NCI-H128 (cell line): ENCODE measurements around the gene RECK.
A peak's percentile ranks its signal among the peaks of the same experiment; 100 is the strongest.
"Not testable (repeated sequence)": the region's sequence is repeated elsewhere in the genome, so short reads cannot be mapped to it uniquely, and the experiment has no call there.

Experiments
- DNase-seq: peaks from one replicate; lab custom pipeline; 2025; ENCODE audit not compliant: unreplicated experiment; lab: John Stamatoyannopoulos, UW

Gene RECK

DNA sequence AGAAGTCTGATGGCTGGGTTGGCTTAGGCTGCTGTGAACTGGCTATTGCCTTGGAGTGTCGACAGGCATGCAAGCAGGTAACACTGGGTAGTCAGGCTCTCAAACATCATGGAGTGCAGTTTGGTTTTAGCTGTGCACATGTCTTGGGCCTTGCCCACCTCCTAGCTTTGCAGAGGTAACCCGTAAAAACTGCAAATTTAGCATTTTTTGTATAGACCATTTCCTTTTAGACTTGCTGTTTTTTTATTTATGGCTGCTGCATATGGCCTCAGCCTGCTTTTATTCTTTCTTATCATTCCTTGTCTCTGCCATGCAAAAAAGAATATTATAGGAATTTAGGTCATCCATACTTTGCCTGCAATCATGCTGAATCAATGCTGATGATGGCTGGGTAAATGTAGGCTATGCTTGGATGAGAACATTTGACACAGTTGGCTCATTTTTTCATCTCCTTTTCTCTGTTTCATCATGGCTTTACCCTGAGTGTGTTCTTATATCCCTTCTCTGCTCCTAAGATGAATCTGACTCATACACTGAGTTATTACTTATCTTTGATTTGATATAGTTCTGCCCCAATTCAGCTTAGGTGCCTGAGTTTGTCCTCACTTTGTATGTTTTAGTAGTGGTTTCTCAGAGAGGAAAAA, 27.2 kb downstream of the RECK start:
- no peak for DNase-seq

DNA sequence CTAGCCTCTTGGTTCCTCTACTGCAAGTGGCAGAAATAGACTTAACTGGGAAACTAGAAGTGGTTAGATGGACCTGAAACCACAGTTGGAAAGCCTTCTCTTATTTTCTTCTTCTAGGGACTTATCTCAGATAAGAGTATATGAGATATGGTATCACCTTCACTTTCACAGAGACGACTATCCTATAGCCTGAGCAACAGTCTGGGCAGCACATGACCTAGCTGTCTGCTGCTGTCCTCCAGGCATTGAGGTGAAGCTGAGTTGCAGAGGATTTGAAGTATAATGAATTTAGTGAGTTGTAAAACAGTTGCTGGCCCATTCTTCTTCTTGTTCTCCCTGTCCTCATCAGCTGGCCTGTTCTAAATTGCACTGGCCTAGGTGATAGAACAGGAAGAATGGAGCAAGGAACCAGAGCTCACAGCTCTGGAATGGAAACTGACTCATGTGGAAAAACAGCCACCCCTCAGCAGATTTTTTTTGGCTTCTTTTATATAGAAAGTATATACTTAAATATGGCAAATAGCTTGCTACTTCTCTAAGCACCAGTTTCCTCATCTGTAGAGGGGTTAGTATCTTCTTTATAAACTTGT, 27.8 kb downstream of the RECK start:
- DNase-seq = no peak

DNA sequence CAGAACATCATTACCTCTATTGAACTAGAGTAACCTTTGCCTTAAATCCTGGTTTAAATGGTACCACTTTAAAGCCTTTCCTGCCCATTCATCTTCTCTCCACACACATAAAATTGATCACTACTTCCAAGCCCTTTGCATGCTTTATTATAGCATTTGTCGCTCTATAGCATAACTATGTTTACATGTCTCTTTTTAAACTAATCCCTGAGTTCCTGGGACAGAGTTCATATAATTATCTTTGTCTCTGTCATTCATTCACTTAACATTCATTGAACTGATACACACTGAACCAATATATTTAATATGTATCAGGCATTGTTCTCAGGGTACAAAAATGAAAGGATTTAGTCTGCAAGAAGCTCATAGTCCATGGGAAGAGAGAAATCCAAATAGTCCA, 37.3 kb downstream of the RECK start:
- DNase-seq = no peak

DNA sequence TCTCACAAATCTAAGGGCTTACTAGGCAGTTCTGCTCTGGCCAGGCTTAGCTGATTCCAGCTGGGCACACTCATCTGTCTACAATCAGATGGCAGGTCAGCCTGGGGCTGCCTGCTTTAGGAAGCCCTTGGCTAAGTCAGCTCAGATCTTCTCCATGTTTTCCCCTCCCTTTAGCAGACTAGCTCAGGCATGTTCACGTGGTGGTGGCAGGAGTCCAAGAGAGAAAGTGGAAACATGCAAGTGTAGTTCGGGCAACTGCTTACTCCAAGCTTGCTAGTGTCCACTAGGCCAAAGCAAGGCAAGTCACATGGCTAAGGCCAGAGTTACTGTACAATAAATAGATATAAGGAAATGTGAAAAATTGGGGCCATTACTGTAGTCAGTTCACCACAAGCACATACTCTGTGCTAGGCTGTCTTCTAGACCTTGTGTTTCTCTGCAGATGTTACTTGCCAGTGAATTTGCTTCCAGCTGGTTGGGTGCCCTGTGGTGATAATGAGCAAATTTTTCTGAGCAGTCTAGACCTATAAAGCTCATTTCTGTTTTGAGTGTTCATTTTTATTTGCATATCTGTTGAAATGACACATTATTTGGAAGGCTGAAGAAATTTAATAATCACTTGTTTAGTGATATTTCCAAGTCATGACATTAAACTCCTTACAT, 38.3 kb downstream of the RECK start:
- no peak for DNase-seq

DNA sequence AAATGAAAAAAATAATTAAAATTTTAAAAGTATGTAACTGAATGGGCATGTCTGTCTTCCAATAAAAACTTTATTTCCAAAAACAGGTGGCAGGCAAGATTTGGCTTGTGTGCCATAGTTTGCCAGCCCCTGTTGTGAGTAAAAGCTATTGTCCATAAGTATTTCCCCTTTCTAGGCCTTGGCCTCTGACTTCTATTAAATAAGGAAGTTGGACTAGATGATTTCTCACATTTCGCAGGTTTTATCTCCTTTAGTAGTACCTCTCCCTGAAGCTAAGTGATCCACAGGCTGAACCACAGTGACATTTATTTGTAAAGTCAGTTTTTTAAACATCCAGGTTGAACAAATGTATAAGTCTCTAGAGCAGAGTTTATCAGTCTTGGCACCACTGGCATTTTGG, 41.3 kb downstream of the RECK start:
- no peak for DNase-seq

DNA sequence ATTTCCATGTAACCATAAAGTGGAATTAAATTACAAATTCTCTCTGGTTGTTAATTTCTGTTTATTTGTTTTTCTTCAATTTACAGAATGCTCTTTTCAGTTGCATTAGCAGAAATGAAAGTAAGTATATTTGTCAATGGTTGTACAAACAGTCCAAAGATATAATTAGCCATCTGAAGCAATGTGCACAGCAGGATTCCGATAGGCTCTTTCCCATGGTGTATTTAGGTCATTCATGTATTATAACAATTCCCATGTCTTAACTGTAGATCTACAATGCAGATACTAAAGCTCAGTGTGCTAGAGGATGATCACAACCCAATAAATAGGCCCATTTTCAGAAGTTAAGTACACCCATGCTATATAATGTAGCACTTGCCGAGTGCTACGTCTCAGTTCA, 43.8 kb downstream of the RECK start:
- no peak for DNase-seq

DNA sequence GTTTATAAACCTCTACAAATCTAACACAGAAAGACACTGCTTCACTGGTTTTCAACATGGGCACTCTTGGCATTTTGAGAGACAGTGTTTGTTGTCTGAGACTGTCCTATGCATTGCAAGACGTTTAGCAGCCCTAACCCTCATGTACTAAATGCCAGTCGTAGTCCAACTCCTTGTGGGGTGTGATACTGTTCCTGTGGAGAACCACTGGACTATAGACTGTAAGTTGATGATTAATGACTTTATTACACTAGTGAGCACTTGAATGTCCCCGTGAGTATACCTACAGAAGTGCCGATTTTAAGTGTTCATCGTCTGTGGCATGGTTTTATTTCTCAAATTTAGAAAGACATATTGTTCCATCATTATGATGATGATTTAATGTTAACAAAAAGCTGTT, 46.2 kb downstream of the RECK start:
- no peak for DNase-seq

DNA sequence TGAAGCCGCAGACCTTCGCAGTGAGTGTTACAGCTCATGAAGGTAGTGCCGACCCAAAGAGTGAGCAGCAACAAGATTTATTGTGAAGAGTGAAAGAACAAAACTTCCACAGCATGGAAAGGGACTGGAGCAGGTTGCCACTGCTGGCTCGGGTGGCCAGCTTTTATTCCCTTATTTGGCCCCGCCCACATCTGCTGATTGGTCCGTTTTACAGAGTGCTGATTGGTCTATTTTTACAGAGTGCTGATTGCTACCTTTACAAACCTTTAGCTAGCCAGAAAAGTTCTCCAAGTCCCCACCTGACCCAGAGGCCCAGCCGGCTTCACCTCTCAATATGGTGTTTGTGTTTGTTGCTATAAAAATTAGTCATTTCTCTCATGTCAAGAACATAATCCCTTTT, 49.7 kb downstream of the RECK start:
- no peak for DNase-seq

DNA sequence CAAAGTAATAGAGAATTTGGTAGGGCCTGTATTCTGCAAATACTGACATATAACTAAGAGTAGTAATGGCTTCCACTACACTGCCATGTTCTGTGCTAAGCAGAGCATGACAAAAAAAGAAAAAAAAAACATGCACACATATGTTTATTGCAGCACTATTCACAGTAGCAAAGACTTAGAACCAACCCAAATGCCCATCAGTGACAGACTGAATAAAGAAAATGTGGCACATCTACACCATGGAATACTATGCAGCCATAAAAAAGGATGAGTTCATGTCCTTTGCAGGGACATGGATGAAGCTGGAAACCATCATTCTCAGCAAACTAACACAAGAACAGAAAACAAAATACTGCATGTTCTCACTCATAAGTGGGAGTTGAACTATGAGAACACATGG, 50.3 kb downstream of the RECK start:
- not testable (repeated sequence) for DNase-seq

DNA sequence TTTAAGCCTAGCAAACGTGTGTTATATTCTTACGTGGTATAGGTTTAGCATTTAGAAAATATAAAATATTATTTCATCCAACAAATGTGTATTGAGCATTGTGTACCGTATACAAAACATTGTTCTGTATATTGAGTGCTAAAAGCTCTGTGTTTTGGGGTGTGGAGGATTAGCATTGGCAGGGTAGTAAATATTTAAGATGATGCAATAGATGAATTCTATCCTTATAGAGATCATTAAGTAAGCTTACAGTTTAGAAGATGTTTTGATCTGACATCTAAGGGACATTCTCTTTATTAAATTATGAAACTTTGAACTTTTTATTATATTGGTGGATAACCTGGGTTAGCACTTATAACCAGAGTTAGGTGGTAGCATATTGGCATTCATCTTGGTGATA, 51.3 kb downstream of the RECK start:
- no peak for DNase-seq

DNA sequence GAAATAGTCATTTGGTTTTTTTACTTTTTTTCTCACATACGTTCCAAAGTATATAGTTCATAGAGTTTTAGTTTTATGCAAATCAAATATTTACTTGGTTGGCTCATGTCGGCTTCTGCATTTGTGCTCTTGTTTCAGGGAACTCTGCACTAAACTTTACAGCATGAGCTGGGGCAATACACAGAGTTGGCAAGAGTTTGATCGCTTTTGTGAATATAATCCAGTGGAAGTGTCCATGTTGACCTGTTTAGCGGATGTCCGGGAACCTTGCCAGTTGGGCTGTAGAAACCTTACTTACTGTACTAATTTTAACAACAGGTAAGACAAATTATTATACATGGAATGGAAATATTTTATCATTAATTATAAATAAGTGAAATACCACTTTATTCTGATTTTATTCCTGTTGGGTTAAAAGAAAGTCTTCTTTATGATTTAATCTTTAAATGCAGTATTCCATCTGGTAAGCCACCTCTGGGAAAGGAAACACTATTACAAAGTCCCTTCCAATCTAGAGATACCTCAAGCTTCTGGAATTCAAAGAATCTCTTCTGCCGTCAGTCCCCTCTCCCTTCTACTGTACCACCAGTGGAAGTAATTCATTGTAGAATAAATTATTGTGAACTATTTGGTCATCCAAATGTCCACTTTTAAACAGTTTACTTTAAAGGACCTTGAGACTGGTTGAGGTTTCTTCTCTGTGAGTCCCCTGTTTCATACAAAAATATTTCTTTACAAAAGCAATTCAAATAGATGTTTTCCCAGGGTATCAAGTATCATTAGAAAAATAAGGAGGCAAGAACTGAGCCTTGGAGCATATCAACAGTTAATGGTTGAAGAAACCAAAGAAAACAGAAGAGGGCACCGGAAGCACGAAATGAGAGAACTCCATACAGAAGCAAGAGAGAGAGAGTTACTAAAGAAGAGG, 54.6 kb downstream of the RECK start:
- DNase-seq = no peak

DNA sequence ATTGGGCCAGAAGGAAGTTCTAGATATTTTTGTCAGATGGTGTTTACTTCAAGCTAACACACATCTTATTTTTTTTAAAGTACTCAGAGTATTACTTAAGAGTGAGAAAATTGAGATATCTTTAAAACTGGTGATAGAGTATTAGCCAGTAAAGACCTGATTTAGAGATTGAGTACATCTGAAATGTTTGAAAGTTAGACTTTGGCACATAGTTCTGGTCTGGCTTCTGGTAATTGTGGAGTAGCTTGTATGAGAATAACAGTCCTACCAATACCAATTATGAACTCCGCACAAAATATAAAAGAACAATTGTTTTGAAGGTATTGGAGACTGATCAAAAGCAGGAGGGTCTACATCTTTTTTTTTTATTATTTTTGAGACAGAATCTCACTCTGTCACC, 55.3 kb downstream of the RECK start:
- DNase-seq = no peak

DNA sequence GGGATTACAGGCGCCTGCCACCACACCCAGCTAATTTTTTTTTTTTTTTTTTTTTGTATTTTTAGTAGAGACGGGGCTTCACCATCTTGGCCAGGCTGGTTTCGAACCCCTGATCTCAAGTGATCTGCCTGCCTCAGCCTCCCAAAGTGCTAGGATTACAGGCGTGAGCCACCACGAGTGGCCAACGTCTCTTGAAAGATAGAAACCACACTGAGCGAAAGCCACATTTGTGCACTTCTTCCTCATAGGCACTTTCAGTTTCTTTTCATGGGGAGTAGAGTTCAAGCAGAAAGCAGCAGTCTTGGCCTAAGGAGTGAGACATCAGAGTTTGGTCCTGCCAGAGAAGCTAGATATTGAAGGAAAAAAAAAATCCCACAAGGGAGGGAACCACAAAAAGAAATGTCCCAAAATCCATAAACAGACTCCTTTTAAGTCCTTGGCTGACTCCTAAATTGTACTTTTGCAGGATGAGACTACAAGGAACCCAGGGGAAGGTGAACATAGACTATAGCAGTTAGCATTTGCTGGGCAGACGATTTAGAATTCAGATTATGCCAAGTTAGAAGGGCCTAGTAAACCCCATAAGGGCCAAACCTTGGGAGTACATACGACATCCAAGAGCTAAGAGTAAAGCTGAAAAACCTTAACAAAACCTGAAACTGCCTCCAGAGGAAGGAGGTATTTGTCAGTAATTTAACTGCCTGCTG, 55.9 kb downstream of the RECK start:
- DNase-seq = no peak

DNA sequence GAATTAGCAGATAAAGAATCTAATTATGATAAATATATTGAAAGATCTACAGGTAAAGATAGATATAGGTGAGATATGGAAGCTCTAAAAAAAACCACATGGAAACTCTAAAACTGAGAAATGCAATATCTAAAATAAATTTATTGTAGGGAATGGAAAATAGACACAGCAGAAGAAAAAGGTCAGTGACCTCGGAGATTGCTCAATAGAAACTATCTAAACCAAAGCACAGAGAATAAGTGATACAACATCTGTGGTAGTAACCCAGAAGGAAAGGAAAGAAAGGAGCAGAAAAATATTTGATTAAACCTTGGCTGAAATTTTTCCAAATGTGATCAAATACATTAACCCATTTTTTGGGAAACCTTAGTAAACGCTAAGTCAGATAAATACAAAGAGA, 56.7 kb downstream of the RECK start:
- no peak for DNase-seq

DNA sequence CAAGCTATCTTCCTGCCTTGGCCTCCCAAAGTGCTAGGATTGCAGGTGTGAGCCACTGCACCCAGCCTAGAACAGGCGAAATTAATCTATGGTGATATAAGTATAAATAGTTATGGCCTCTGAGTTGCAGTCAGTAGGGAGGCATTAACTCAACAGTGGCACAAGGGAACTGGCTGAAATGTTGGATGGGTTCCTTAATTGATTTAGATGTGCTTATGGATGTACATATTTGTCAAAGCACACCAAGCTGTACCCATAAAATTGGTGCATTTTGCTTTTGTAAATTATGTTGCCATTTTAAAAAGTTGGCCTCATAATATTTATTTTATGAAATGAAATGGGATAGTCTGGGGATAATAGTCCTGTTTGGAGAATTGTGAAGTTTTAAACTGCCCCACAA, 63.0 kb downstream of the RECK start:
- no peak for DNase-seq

DNA sequence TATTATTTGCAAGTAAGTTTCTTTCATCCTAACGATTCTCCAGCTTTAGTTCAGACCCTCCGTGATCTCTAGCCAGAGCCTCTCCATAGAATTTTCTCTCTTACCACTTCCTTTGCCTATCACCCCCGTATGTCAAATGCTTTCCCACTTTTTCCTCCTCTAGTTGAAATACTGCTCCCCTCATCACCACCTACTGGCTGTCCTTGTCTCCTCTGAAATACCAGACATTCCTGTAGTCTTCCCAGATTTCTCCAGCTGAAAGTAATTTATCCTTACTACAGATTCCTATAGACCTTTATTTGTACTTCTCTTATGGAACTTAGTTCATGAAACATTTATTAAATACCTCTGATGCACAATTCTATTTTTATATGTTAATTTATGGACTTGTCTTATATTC, 63.8 kb downstream of the RECK start:
- no peak for DNase-seq

DNA sequence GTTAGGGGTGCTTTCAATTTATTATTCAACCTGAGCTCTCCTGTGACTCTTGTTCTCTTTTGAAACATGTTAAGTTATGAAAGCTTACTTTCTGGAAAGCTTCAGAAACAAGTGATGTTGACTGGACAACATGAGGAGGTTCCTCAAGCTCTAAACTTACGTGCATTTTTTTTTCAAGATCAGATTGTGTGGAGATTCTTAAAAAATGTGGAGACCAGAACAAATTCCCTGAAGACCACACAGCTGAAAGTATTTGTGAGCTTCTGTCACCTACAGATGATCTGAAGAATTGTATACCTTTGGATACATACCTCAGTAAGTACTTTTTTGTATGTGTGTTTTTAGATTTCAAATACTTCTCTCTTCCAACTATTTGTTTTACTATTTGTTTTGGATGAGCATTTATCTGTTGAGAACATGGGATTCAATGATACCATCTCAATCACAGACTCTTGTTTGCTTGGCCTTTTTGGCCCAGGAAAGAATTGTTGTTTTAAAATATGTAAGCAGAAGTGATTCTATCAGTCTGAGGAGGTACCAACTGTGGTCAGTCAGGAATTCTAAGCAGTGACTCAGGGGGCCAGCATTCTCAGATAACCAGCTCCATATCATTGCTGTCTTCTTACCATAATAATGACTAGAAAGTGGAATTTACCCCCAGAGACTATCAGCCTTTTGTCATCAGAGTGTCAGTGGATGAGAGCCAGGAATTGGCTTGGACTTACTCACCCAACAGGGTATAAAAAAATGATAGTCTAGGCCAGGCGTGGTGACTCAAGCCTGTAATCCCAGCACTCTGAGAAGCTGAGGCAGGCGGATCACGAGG, 65.4 kb downstream of the RECK start:
- DNase-seq = no peak

DNA sequence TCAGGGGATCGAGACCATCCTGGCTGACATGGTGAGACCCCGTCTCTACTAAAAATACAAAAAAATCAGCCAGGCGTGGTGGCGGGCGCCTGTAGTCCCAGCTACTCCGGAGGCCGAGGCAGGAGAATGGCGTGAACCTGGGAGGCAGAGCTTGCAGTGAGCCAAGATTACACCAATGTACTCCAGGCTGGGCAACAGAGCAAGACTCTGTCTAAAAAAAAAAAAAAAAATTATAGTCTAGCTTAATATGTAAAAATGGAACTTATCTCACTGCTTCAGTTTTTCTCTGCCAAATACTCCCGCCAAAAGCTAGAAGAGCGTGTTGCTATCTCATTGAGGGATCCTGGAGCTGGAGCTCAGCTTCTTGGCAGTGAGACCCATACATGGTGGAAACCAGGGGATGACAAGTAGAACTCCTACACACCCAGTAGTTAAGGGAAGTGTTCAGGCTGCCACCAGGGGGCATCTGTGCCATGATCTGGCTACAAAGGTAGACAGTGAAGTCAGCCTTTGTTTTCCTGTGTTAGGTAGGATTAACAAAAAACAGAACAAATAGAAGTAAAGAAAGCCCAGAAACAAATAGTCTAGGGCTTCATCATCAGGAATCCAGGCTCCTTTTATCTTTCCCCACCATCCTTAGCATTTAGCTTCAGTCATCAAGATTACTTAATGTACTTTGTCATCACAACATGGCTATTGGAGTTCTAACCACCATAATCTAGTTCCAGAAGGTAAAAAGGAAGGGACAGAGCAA, 66.2 kb downstream of the RECK start:
- peak; percentile 10 for DNase-seq

DNA sequence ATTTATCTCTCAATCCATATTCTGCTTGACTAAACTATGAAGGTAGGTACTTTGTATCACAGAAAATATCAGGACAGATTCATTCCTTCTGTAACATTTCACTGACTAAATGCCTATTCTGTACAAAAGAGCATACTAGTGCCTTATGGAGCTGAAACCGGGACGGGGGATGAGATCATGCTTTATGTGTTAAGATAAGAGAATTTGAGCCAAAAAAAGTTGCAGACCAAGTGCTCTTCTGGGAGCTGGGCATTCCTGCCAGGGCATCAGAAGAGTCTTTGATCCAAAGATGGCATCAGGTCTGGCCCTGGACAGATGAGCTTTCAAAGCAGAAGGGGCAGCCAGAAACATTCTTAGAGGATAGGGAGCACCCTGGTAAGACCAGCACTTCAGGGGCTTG, 72.4 kb downstream of the RECK start:
- DNase-seq = no peak

DNA sequence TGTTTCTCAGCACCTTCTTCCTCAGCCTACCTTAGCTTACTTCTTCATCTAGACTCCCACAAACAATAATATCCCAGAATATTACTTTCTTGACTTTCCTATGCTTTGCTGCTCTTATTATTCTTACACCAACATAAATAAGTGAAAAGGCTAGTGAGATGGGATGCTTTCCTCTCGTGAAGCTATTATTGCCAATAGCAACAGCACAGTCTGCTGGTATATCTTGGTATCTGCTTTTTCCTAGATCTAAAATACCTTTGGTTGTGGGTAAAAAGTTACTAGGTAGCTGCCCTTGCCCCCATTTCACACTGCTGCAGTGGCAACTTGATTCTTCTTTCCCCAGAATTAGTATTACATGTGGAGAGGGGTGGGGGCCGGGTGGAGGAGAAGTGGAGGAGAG, 73.7 kb downstream of the RECK start:
- DNase-seq = no peak
